HepG2 (cell line): ENCODE results near the gene CDK1. TPM values are rescaled to one million over a fixed set of nuclear protein-coding genes. Genes with fewer than 3 reads are reported as not detected.

Experiments
- ATAC-seq: fragments of 200-7000 bp; cut with Tn5 transposase; 3 replicates; pipeline ENCODE4 v1.9.1; 2020; ENCODE audit warnings: mild to moderate bottlenecking, moderate library complexity
- BruUV-seq: library from RNA; stranded (reverse); fragments of 400-500 nt; replicated peaks from 2 replicates; lab custom pipeline; 2021; lab: Mats Ljungman, UMichigan
- CTCF ChIA-PET: fragments of 300-600 bp; formaldehyde crosslinking; extraction: SDS; loops from one replicate; lab custom pipeline; 2021; ENCODE audit warnings: low total read pairs, inconsistent platforms, low intra/inter-chr PET ratio; lab: Yijun Ruan, JAX
- POLR2A ChIA-PET: fragments of 350-600 bp; sonication (Branson Sonifier 250); formaldehyde crosslinking; loops from one replicate; lab custom pipeline; 2020; ENCODE audit warnings: antibody characterized with exemption, inconsistent platforms; lab: Yijun Ruan, JAX
- DNase-seq: peaks from one replicate; pipeline ENCODE4 v3.0.0-alpha.2; 2015; ENCODE audit warnings: low spot score
- FAIRE-seq: peaks from 3 replicates; lab custom pipeline; 2011; peaks lifted over from hg19 to GRCh38; lab: Jason Lieb, UNC
- H2AFZ ChIP-seq: one replicate; pipeline ENCODE4 v1.6.1; 2011; ENCODE audit warnings: low read length, inconsistent platforms
- H3K27ac ChIP-seq: fragments of 300-600 bp; 3 replicates; pipeline ENCODE4 v1.8.0; 2011; ENCODE audit warnings: mixed run types, mild to moderate bottlenecking, mixed read lengths, low read length, inconsistent platforms; ENCODE audit not compliant: insufficient read depth; ENCODE audit errors: extremely low read length
- H3K27me3 ChIP-seq, 2 experiments: fragments of 200-600 bp in 1 of 2; 2 replicates in 1 of 2; 3 replicates in 1 of 2; pipeline versions ENCODE4 v1.6.0 to v1.8.0; 2011; ENCODE audit warnings: low read length in 2 of 2, mild to moderate bottlenecking in 2 of 2, moderate library complexity in 2 of 2, inconsistent platforms in 1 of 2; ENCODE audit not compliant: insufficient read depth in 2 of 2, control insufficient read depth in 1 of 2
- H3K36me3 ChIP-seq, 2 experiments: fragments of 200-600 bp in 1 of 2; replicated peaks in 1 of 2; 2 replicates in 1 of 2; 3 replicates in 1 of 2; pipeline versions ENCODE4 v1.5.1 to v1.8.0; 2011; ENCODE audit warnings: low read length in 2 of 2, inconsistent platforms in 1 of 2; ENCODE audit not compliant: insufficient read depth in 2 of 2, control insufficient read depth in 1 of 2
- H3K4me1 ChIP-seq: 2 replicates; pipeline ENCODE4 v1.5.1; 2012; ENCODE audit warnings: low read length, inconsistent platforms; ENCODE audit not compliant: insufficient read depth
- H3K4me2 ChIP-seq: 2 replicates; pipeline ENCODE4 v1.6.0; 2011; ENCODE audit warnings: low read depth, low read length, inconsistent platforms
- H3K4me3 ChIP-seq, 3 experiments: fragments of 200-600 bp in 1 of 3; sonication (generic), shearing (Covaris generic) in 1 of 3; replicated peaks in 1 of 3; 2 replicates each; pipeline ENCODE4 v1.5.1; 2011 to 2016; ENCODE audit warnings: low read length in 3 of 3, inconsistent platforms in 2 of 3, low read depth in 2 of 3, mild to moderate bottlenecking in 2 of 3, control low read depth in 1 of 3, mixed read lengths in 1 of 3; ENCODE audit not compliant: insufficient read depth in 1 of 3
- H3K79me2 ChIP-seq: one replicate; pipeline ENCODE4 v1.6.1; 2011; ENCODE audit warnings: low read length, inconsistent platforms; ENCODE audit not compliant: insufficient read depth
- H3K9ac ChIP-seq: 2 replicates; pipeline ENCODE4 v1.6.0; 2011; ENCODE audit warnings: mild to moderate bottlenecking, low read depth, low read length, inconsistent platforms; ENCODE audit not compliant: insufficient read depth
- H3K9me3 ChIP-seq: 2 replicates; pipeline ENCODE4 v1.5.1; 2012; ENCODE audit warnings: mild to moderate bottlenecking, low read length
- H4K20me1 ChIP-seq: 2 replicates; pipeline ENCODE4 v1.6.0; 2011; ENCODE audit warnings: inconsistent platforms, mild to moderate bottlenecking, low read length, moderate library complexity; ENCODE audit not compliant: insufficient read depth
- BCL6 ChIP-seq: IDR thresholded peaks from 2 replicates; pipeline ENCODE4 v1.6.1; 2016; ENCODE audit warnings: missing genetic modification reagents, missing compliant biosample characterization
- ELF3 ChIP-seq: IDR thresholded peaks from 2 replicates; pipeline ENCODE4 v1.6.1; 2016; ENCODE audit warnings: missing genetic modification reagents, missing compliant biosample characterization
- GATAD1 ChIP-seq: IDR thresholded peaks from 2 replicates; pipeline ENCODE4 v1.6.1; 2016; ENCODE audit warnings: missing genetic modification reagents, missing compliant biosample characterization
- GPBP1L1 ChIP-seq: sonication (generic); formaldehyde crosslinking; IDR thresholded peaks from 2 replicates; pipeline ENCODE4 v1.5.0; 2020; ENCODE audit warnings: mild to moderate bottlenecking, missing genetic modification reagents
- NCOA5 ChIP-seq: sonication (generic); formaldehyde crosslinking; IDR thresholded peaks from 2 replicates; pipeline ENCODE4 v1.4.0; 2020; ENCODE audit warnings: missing genetic modification reagents
- SAP130 ChIP-seq: IDR thresholded peaks from 2 replicates; pipeline ENCODE4 v1.6.1; 2016; ENCODE audit warnings: low read depth
- SNRNP70 ChIP-seq: fragments of 200-400 bp; formaldehyde crosslinking; IDR thresholded peaks from 2 replicates; pipeline ENCODE4 v1.6.1; 2017; ENCODE audit warnings: mild to moderate bottlenecking, low read depth, low read length, moderate library complexity
- SRSF9 ChIP-seq: fragments of 200-400 bp; formaldehyde crosslinking; IDR thresholded peaks from 2 replicates; pipeline ENCODE4 v1.6.1; 2018; ENCODE audit warnings: borderline replicate concordance, mild to moderate bottlenecking, low read depth, low read length; ENCODE audit not compliant: insufficient read depth, poor library complexity, severe bottlenecking
- THRA ChIP-seq: sonication (generic); formaldehyde crosslinking; IDR thresholded peaks from 2 replicates; pipeline ENCODE4 v1.4.0; 2020; ENCODE audit warnings: missing genetic modification reagents, borderline replicate concordance
- TMF1 ChIP-seq: sonication (generic); formaldehyde crosslinking; IDR thresholded peaks from 2 replicates; pipeline ENCODE4 v1.8.1; 2022; ENCODE audit warnings: low read depth, missing genetic modification reagents
- ZBTB21 ChIP-seq: sonication (generic); formaldehyde crosslinking; IDR thresholded peaks from 2 replicates; pipeline ENCODE4 v1.4.0; 2020; ENCODE audit warnings: missing genetic modification reagents
- ZNF549 ChIP-seq: sonication (generic); formaldehyde crosslinking; IDR thresholded peaks from 2 replicates; pipeline ENCODE4 v1.5.0; 2020; ENCODE audit warnings: missing genetic modification reagents
- ZNF740 ChIP-seq: sonication (generic); formaldehyde crosslinking; IDR thresholded peaks from 2 replicates; pipeline ENCODE4 v1.4.0; 2020; ENCODE audit warnings: missing genetic modification reagents
- WGBS: methylation state at CpG from one replicate; pipeline ENCODE4 v1.1.6; 2017; ENCODE audit warnings: low lambda C conversion rate; 5-methylcytosine and 5-hydroxymethylcytosine counted together
- in situ Hi-C: cut with HindIII; loops from 2 replicates; pipeline ENCODE4 v1.10.0; 2017; ENCODE audit warnings: low pct_unique_long_range_greater_than_20kb; ENCODE audit not compliant: extremely low pct_ligation_motif_present
- intact Hi-C: fragments of 100-400 bp; cut with micrococcal nuclease; formaldehyde crosslinking; loops from one replicate; pipeline ENCODE4 v1.10.0; 2022; ENCODE audit not compliant: unreplicated experiment
- polyA plus RNA-seq, 8 experiments: library from polyadenylated mRNA; depleted of rRNA in 3 of 8; stranded (reverse) in 7 of 8; unstranded in 1 of 8; fragments of >200 nt; fragmentation: Illumina TruSeq in 4 of 8; extraction: Trizol in 4 of 8; gene quantifications; 2 replicates each; pipeline versions ENCODE4 v1.2.1 to v1.2.3, GENCODE V29; 2011 to 2016; ENCODE audit warnings: low read depth in 4 of 8, missing spikeins in 1 of 8, mixed read lengths in 1 of 8; ENCODE audit not compliant: insufficient read depth in 1 of 8
- total RNA-seq, 5 experiments: library from RNA; depleted of rRNA; stranded (reverse); fragments of >200 nt; fragmentation: Illumina TruSeq; extraction: Trizol; gene quantifications; 2 replicates each; pipeline ENCODE4 v1.2.3, GENCODE V29; 2016; ENCODE audit warnings: low read depth in 1 of 5
- TF ChIP-seq, protein P1 (sequence below): IDR thresholded peaks from 2 replicates; pipeline ENCODE4 v1.6.1; 2016; ENCODE audit warnings: mild to moderate bottlenecking
- TF ChIP-seq, protein P2 (sequence below): IDR thresholded peaks from 2 replicates; pipeline ENCODE4 v1.6.1; 2016; ENCODE audit warnings: low read depth, borderline replicate concordance
- TF ChIP-seq, protein P3 (sequence below): sonication (generic); formaldehyde crosslinking; IDR thresholded peaks from 2 replicates; pipeline ENCODE4 v1.5.1; 2020; ENCODE audit warnings: missing genetic modification reagents, mild to moderate bottlenecking, borderline replicate concordance

Gene CDK1
- total and polyA plus RNA-seq, 2 of the 13 experiments (the other 11 are each of a cell fraction or from before 2014, with no cell fraction given), result 42.6 to 132 TPM

DNA sequence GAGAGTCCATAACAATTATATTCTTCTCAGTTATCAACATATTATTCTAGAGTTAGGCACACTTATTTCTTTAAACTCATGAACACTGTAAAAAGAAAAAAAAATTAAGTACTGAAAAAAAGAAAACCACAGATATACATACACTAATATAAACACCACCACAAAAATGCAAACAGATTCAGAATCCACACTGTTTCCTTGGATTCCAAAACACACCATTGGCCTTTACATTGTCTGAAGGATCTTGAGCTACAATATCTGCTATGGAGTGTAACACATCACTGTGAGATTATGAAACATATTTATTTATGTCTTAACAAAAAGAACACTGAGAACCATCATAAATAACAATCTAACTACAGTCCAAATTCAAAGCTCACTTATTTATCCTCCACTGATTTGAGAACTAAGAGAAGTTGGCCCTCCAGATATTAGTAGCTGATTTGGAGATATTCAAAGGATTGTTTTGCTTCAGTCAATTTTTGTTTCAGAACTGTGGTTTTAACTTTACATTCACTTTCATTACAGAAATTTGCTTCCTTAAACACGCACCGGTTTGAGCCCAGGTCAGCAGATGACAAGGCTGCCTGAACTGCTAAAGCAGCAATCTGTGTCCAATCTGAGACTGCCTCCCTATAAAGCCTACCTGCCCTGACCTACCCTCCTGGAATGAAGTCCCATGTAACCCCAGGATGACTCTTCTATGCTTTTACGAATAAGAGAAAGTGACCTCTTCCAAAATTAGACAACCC is 47.0 kb upstream of the CDK1 start:
- intact Hi-C loops, result no loop called here
- CTCF ChIA-PET, result no interaction called here
- no peak overlapping the region for H3K9ac ChIP-seq
- H3K27me3 ChIP-seq, result peaks cover 4 to 48% of the 10 kb centered on the region in 2 experiments
- no peak for TF ChIP-seq ZNF740
- no peak for TF ChIP-seq GATAD1 (CRISPR knock-in tag)
- TF ChIP-seq, protein P1, sequence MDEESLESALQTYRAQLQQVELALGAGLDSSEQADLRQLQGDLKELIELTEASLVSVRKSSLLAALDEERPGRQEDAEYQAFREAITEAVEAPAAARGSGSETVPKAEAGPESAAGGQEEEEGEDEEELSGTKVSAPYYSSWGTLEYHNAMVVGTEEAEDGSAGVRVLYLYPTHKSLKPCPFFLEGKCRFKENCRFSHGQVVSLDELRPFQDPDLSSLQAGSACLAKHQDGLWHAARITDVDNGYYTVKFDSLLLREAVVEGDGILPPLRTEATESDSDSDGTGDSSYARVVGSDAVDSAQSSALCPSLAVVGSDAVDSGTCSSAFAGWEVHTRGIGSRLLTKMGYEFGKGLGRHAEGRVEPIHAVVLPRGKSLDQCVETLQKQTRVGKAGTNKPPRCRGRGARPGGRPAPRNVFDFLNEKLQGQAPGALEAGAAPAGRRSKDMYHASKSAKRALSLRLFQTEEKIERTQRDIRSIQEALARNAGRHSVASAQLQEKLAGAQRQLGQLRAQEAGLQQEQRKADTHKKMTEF (CRISPR knock-in tag), result no peak
- TF ChIP-seq SNRNP70, result no peak
- TF ChIP-seq ELF3 (CRISPR knock-in tag), result no peak
- no peak for TF ChIP-seq GPBP1L1
- TF ChIP-seq SRSF9, result no peak
- TF ChIP-seq ZBTB21 (CRISPR knock-in tag), result no peak
- TF ChIP-seq THRA (CRISPR knock-in tag), result no peak
- TF ChIP-seq, protein P2, sequence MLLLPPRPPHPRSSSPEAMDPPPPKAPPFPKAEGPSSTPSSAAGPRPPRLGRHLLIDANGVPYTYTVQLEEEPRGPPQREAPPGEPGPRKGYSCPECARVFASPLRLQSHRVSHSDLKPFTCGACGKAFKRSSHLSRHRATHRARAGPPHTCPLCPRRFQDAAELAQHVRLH (CRISPR knock-in tag), result no peak
- no peak for TF ChIP-seq SAP130
- TF ChIP-seq ZNF549 (CRISPR knock-in tag), result no peak
- TF ChIP-seq, protein P3, sequence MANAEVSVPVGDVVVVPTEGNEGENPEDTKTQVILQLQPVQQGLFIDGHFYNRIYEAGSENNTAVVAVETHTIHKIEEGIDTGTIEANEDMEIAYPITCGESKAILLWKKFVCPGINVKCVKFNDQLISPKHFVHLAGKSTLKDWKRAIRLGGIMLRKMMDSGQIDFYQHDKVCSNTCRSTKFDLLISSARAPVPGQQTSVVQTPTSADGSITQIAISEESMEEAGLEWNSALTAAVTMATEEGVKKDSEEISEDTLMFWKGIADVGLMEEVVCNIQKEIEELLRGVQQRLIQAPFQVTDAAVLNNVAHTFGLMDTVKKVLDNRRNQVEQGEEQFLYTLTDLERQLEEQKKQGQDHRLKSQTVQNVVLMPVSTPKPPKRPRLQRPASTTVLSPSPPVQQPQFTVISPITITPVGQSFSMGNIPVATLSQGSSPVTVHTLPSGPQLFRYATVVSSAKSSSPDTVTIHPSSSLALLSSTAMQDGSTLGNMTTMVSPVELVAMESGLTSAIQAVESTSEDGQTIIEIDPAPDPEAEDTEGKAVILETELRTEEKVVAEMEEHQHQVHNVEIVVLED, result no peak
- no peak for TF ChIP-seq NCOA5 (CRISPR knock-in tag)
- TF ChIP-seq TMF1 (CRISPR knock-in tag), result no peak
- no peak for TF ChIP-seq BCL6 (CRISPR knock-in tag)
- WGBS, result 29% methylated on average over 3 of the region's 3 CpGs
- H4K20me1 ChIP-seq, result no peaks in the 10 kb centered on the region
- in situ Hi-C loops, result no loop called here
- H3K4me2 ChIP-seq, result no peak overlapping the region
- FAIRE-seq (no peak), DNase-seq (no peak), ATAC-seq (no peak)
- no peak overlapping the region for H3K27ac ChIP-seq
- H3K9me3 ChIP-seq, result no peaks in the 10 kb centered on the region
- no TSS peak for BruUV-seq
- no peaks in the 10 kb centered on the region for H3K79me2 ChIP-seq
- H3K36me3 ChIP-seq, result no peaks in the 10 kb centered on the region
- no peak overlapping the region for H2AFZ ChIP-seq
- POLR2A ChIA-PET, result no interaction called here
- H3K4me3 ChIP-seq, result no peak overlapping the region
- H3K4me1 ChIP-seq, result peaks cover 8% of the 10 kb centered on the region
